HepG2 (cell line): ENCODE results near the gene COL2A1. TPM values are rescaled to one million over a fixed set of nuclear protein-coding genes. Genes with fewer than 3 reads are reported as not detected.

Experiments used
- ATAC-seq: fragments of 200-7000 bp; cut with Tn5 transposase; 3 replicates; pipeline ENCODE4 v1.9.1; 2020; ENCODE audit warnings: mild to moderate bottlenecking, moderate library complexity
- BruUV-seq: library from RNA; stranded (reverse); fragments of 400-500 nt; replicated peaks from 2 replicates; lab custom pipeline; 2021; lab: Mats Ljungman, UMichigan
- CTCF ChIA-PET: fragments of 300-600 bp; formaldehyde crosslinking; extraction: SDS; loops from one replicate; lab custom pipeline; 2021; ENCODE audit warnings: low total read pairs, inconsistent platforms, low intra/inter-chr PET ratio; lab: Yijun Ruan, JAX
- POLR2A ChIA-PET: fragments of 350-600 bp; sonication (Branson Sonifier 250); formaldehyde crosslinking; loops from one replicate; lab custom pipeline; 2020; ENCODE audit warnings: antibody characterized with exemption, inconsistent platforms; lab: Yijun Ruan, JAX
- DNase-seq: peaks from one replicate; pipeline ENCODE4 v3.0.0-alpha.2; 2015; ENCODE audit warnings: low spot score
- FAIRE-seq: peaks from 3 replicates; lab custom pipeline; 2011; peaks lifted over from hg19 to GRCh38; lab: Jason Lieb, UNC
- H2AFZ ChIP-seq: one replicate; pipeline ENCODE4 v1.6.1; 2011; ENCODE audit warnings: low read length, inconsistent platforms
- H3K27ac ChIP-seq: fragments of 300-600 bp; 3 replicates; pipeline ENCODE4 v1.8.0; 2011; ENCODE audit warnings: mixed run types, mild to moderate bottlenecking, mixed read lengths, low read length, inconsistent platforms; ENCODE audit not compliant: insufficient read depth; ENCODE audit errors: extremely low read length
- H3K27me3 ChIP-seq, 2 experiments: fragments of 200-600 bp in 1 of 2; 2 replicates in 1 of 2; 3 replicates in 1 of 2; pipeline versions ENCODE4 v1.6.0 to v1.8.0; 2011; ENCODE audit warnings: low read length in 2 of 2, mild to moderate bottlenecking in 2 of 2, moderate library complexity in 2 of 2, inconsistent platforms in 1 of 2; ENCODE audit not compliant: insufficient read depth in 2 of 2, control insufficient read depth in 1 of 2
- H3K36me3 ChIP-seq, 2 experiments: fragments of 200-600 bp in 1 of 2; replicated peaks in 1 of 2; 2 replicates in 1 of 2; 3 replicates in 1 of 2; pipeline versions ENCODE4 v1.5.1 to v1.8.0; 2011; ENCODE audit warnings: low read length in 2 of 2, inconsistent platforms in 1 of 2; ENCODE audit not compliant: insufficient read depth in 2 of 2, control insufficient read depth in 1 of 2
- H3K4me1 ChIP-seq: 2 replicates; pipeline ENCODE4 v1.5.1; 2012; ENCODE audit warnings: low read length, inconsistent platforms; ENCODE audit not compliant: insufficient read depth
- H3K4me2 ChIP-seq: 2 replicates; pipeline ENCODE4 v1.6.0; 2011; ENCODE audit warnings: low read depth, low read length, inconsistent platforms
- H3K4me3 ChIP-seq, 3 experiments: fragments of 200-600 bp in 1 of 3; sonication (generic), shearing (Covaris generic) in 1 of 3; replicated peaks in 1 of 3; 2 replicates each; pipeline ENCODE4 v1.5.1; 2011 to 2016; ENCODE audit warnings: low read length in 3 of 3, inconsistent platforms in 2 of 3, low read depth in 2 of 3, mild to moderate bottlenecking in 2 of 3, control low read depth in 1 of 3, mixed read lengths in 1 of 3; ENCODE audit not compliant: insufficient read depth in 1 of 3
- H3K79me2 ChIP-seq: one replicate; pipeline ENCODE4 v1.6.1; 2011; ENCODE audit warnings: low read length, inconsistent platforms; ENCODE audit not compliant: insufficient read depth
- H3K9ac ChIP-seq: 2 replicates; pipeline ENCODE4 v1.6.0; 2011; ENCODE audit warnings: mild to moderate bottlenecking, low read depth, low read length, inconsistent platforms; ENCODE audit not compliant: insufficient read depth
- H3K9me3 ChIP-seq: 2 replicates; pipeline ENCODE4 v1.5.1; 2012; ENCODE audit warnings: mild to moderate bottlenecking, low read length
- H4K20me1 ChIP-seq: 2 replicates; pipeline ENCODE4 v1.6.0; 2011; ENCODE audit warnings: inconsistent platforms, mild to moderate bottlenecking, low read length, moderate library complexity; ENCODE audit not compliant: insufficient read depth
- CCAR2 ChIP-seq: fragments of 200-400 bp; formaldehyde crosslinking; optimal IDR thresholded peaks from 2 replicates; pipeline ENCODE3; 2018; ENCODE audit warnings: low read depth, mild to moderate bottlenecking, low read length, moderate library complexity
- FIP1L1 ChIP-seq: fragments of 200-400 bp; formaldehyde crosslinking; IDR thresholded peaks from 2 replicates; pipeline ENCODE4 v1.6.1; 2018; ENCODE audit warnings: low read depth, mild to moderate bottlenecking, low read length, moderate library complexity, borderline replicate concordance; ENCODE audit not compliant: insufficient read depth
- NPAS2 ChIP-seq: sonication (generic); formaldehyde crosslinking; IDR thresholded peaks from 2 replicates; pipeline ENCODE4 v1.8.0; 2022; ENCODE audit warnings: mild to moderate bottlenecking, missing genetic modification reagents, borderline replicate concordance
- NR2C2 ChIP-seq: sonication (generic); formaldehyde crosslinking; IDR thresholded peaks from 2 replicates; pipeline ENCODE4 v1.4.0; 2020; ENCODE audit warnings: missing genetic modification reagents, mild to moderate bottlenecking, moderate library complexity, borderline replicate concordance
- POGZ ChIP-seq: sonication (generic); formaldehyde crosslinking; IDR thresholded peaks from 2 replicates; pipeline ENCODE4 v1.4.0; 2020; ENCODE audit warnings: mild to moderate bottlenecking, missing genetic modification reagents
- REL ChIP-seq: sonication (generic); formaldehyde crosslinking; conservative IDR thresholded peaks from 2 replicates; pipeline ENCODE4 v1.8.0; 2022; ENCODE audit warnings: mild to moderate bottlenecking, missing genetic modification reagents, moderate library complexity
- RXRA ChIP-seq: sonication (generic); formaldehyde crosslinking; IDR thresholded peaks from 2 replicates; pipeline ENCODE4 v1.5.1; 2020; ENCODE audit warnings: missing genetic modification reagents
- SP4 ChIP-seq: sonication (generic); formaldehyde crosslinking; IDR thresholded peaks from 2 replicates; pipeline ENCODE4 v1.8.1; 2023; ENCODE audit warnings: mild to moderate bottlenecking, missing genetic modification reagents
- TAF15 ChIP-seq: fragments of 200-400 bp; formaldehyde crosslinking; IDR thresholded peaks from one replicate; pipeline ENCODE4 v1.6.1; 2018; ENCODE audit warnings: mild to moderate bottlenecking, low read depth, low read length; ENCODE audit not compliant: poor library complexity, severe bottlenecking
- TEAD2 ChIP-seq: sonication (generic); formaldehyde crosslinking; IDR thresholded peaks from 2 replicates; pipeline ENCODE4 v1.9.0; 2021; ENCODE audit warnings: missing genetic modification reagents
- TSC22D2 ChIP-seq: sonication (generic); formaldehyde crosslinking; IDR thresholded peaks from 2 replicates; pipeline ENCODE4 v1.5.1; 2020; ENCODE audit warnings: missing genetic modification reagents, mild to moderate bottlenecking, borderline replicate concordance
- U2AF1 ChIP-seq: fragments of 200-400 bp; formaldehyde crosslinking; optimal IDR thresholded peaks from 2 replicates; pipeline ENCODE3; 2017; ENCODE audit warnings: mild to moderate bottlenecking, low read depth, low read length
- ZIK1 ChIP-seq: sonication (generic); formaldehyde crosslinking; IDR thresholded peaks from 2 replicates; pipeline ENCODE4 v1.5.0; 2020; ENCODE audit warnings: mild to moderate bottlenecking, low read depth, missing genetic modification reagents, borderline replicate concordance
- ZNF317 ChIP-seq: sonication (generic); formaldehyde crosslinking; IDR thresholded peaks from 2 replicates; pipeline ENCODE4 v1.5.0; 2020; ENCODE audit warnings: mild to moderate bottlenecking, missing genetic modification reagents
- ZNF318 ChIP-seq: sonication (generic); formaldehyde crosslinking; IDR thresholded peaks from 2 replicates; pipeline ENCODE4 v1.4.0; 2020; ENCODE audit warnings: mild to moderate bottlenecking, missing genetic modification reagents
- ZNF563 ChIP-seq: sonication (generic); formaldehyde crosslinking; IDR thresholded peaks from 2 replicates; pipeline ENCODE4 v1.8.0; 2022; ENCODE audit warnings: mild to moderate bottlenecking, moderate library complexity, missing genetic modification reagents
- ZNF570 ChIP-seq: sonication (generic); formaldehyde crosslinking; IDR thresholded peaks from 2 replicates; pipeline ENCODE4 v1.4.0; 2020; ENCODE audit warnings: mild to moderate bottlenecking, missing genetic modification reagents, borderline replicate concordance
- WGBS: methylation state at CpG from one replicate; pipeline ENCODE4 v1.1.6; 2017; ENCODE audit warnings: low lambda C conversion rate; 5-methylcytosine and 5-hydroxymethylcytosine counted together
- in situ Hi-C: cut with HindIII; loops from 2 replicates; pipeline ENCODE4 v1.10.0; 2017; ENCODE audit warnings: low pct_unique_long_range_greater_than_20kb; ENCODE audit not compliant: extremely low pct_ligation_motif_present
- intact Hi-C: fragments of 100-400 bp; cut with micrococcal nuclease; formaldehyde crosslinking; loops from one replicate; pipeline ENCODE4 v1.10.0; 2022; ENCODE audit not compliant: unreplicated experiment
- polyA plus RNA-seq, 8 experiments: library from polyadenylated mRNA; depleted of rRNA in 3 of 8; stranded (reverse) in 7 of 8; unstranded in 1 of 8; fragments of >200 nt; fragmentation: Illumina TruSeq in 4 of 8; extraction: Trizol in 4 of 8; gene quantifications; 2 replicates each; pipeline versions ENCODE4 v1.2.1 to v1.2.3, GENCODE V29; 2011 to 2016; ENCODE audit warnings: low read depth in 4 of 8, missing spikeins in 1 of 8, mixed read lengths in 1 of 8; ENCODE audit not compliant: insufficient read depth in 1 of 8
- total RNA-seq, 5 experiments: library from RNA; depleted of rRNA; stranded (reverse); fragments of >200 nt; fragmentation: Illumina TruSeq; extraction: Trizol; gene quantifications; 2 replicates each; pipeline ENCODE4 v1.2.3, GENCODE V29; 2016; ENCODE audit warnings: low read depth in 1 of 5

The COL2A1 gene
- total and polyA plus RNA-seq, 2 of the 13 experiments (the other 11 are each of a cell fraction or from before 2014, with no cell fraction given): 7.4 to 38.3 TPM

- Histone ChIP-seq H3K27ac (no peak overlapping the region), H3K4me2 (no peak overlapping the region), H3K79me2 (no peaks in the 10 kb centered on the region), H3K9me3 (peaks cover 12% of the 10 kb centered on the region; the same call in 1 of the 2 replicates), H4K20me1 (no peaks in the 10 kb centered on the region), H3K4me1 (peaks cover 26% of the 10 kb centered on the region), H3K27me3 (peaks cover 1 to 29% of the 10 kb centered on the region in 2 experiments; a peak in 3 of 5 replicates), H2AFZ (no peak overlapping the region), H3K4me3 (no peak overlapping the region), H3K9ac (no peak overlapping the region), H3K36me3 (no peaks in the 10 kb centered on the region)
- in situ Hi-C loops: no loop called here
- BruUV-seq: no TSS peak
- no peak for FAIRE-seq
- POLR2A ChIA-PET: no interaction called here
- intact Hi-C loops: no loop called here
- no peak for DNase-seq
- ATAC-seq: no peak
- 25% methylated on average over 3 of the region's 3 CpGs for WGBS
- CTCF ChIA-PET: no interaction called here
- TF ChIP-seq ZNF317 (CRISPR knock-in tag) (no peak), U2AF1 (no peak), CCAR2 (no peak), ZNF570 (CRISPR knock-in tag) (no peak), FIP1L1 (no peak), SP4 (CRISPR knock-in tag) (no peak), TSC22D2 (CRISPR knock-in tag) (no peak), ZNF563 (CRISPR knock-in tag) (no peak), NR2C2 (no peak), TEAD2 (CRISPR knock-in tag) (no peak), NPAS2 (CRISPR knock-in tag) (no peak), RXRA (CRISPR knock-in tag) (no peak), POGZ (CRISPR knock-in tag) (no peak), TAF15 (no peak), REL (CRISPR knock-in tag) (no peak), ZNF318 (CRISPR knock-in tag) (no peak), ZIK1 (CRISPR knock-in tag) (no peak)
Measured at GRCh38 chr12:47955059-47955458, 49.2 kb downstream of the COL2A1 start.
